ENCODE results near the gene NBEAL2.

NBEAL2 gene

DNA sequence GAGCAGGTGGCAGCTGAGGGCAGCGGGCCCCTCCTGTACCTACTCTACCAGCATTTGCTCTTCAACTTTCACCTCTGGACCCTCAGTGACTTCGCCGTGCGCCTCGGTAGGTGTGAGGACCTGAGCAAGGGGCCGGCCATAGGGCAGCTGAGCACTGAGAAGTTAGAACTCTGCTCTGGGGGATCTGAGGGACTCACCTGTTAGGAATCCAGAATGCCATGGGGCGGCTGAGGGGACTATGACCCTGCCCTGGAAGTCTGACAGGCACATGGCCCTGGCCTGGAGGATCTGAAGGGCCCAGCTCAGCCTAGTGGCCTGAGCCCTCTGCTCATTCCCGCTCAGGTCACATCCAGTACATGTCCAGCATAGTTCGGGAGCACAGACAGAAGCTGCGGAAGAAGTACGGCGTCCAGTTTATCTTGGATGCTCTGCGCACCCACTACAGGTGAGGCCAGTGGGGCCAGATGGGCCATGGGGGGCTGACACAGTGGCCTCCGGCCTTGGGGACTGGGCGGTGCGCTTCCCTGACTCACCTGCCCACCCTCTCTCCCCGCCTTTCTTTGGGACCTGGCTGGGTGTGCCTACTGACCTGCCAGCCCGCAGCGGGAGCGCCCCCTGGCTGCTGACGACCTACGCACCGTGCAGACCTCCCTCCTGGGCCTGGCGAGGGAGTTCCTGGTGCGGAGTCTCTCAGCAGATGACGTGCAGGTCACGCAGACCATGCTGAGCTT, 18.8 kb downstream of the NBEAL2 start:
- peak; percentile 54 to 61 for DNase-seq (ENCODE audit: low read depth in 1 of 2, low spot score in 1 of 2)

DNA sequence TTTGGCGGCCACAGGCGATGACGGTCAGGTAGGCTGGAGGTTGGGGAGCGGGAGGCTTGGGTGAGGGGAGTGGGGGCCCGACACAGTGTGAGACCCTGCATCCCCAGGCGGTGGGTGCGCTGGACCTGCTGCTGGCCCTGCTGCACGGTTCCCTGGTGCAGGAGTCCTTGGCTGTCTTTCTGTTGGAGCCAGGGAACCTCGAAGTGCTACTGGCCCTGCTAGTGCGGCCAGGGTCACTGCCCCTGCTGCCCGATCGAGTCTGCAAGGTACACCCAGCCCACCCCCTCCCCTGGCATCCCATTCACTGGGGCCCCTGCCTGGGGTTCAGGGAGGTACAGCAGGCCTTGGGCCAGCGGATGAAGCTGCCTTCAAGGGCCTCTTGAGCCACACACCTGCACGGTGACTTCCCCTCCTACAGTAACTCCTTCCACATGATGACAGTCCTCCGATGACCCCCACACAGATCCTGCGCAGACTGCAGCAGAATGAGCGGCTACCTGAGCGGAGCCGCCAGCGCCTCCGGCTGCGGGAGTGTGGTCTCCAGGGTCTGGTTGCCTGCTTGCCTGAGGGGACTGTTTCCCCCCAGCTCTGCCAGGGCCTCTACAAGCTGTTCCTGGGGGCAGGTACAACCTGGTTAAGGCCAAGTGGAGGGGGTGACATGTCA, 19.5 kb downstream of the NBEAL2 start:
- DNase-seq (ENCODE audit: low read depth in 1 of 2, low spot score in 1 of 2) = no peak

DNA sequence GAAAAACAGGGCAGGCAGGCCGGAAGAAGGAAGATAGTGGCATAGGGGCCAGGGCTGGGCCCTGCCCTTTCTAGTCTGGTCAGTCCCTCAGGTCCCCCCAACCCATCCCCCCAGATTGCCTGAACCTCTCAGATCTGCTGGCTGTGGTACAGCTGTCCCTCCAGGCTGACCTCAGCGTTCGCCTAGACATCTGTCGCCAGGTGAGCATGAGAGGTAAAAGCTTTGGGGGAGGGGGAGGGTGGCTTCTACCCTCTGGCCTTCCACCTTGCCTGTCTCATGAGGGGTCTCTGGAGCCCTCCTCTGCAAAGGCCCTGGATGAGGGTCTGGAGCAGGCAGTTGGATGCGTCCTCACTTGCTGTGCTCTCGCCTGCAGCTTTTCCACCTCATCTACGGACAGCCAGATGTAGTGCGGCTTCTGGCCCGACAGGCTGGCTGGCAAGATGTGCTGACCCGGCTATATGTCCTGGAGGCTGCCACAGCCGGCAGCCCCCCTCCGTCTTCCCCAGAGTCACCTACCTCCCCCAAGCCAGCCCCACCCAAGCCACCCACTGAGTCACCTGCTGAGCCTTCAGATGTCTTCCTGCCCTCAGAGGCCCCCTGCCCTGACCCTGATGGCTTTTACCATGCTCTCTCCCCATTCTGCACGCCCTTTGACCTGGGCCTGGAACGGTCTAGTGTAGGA, 20.2 kb downstream of the NBEAL2 start:
- no peak for DNase-seq (ENCODE audit: low read depth in 1 of 2, low spot score in 1 of 2)

DNA sequence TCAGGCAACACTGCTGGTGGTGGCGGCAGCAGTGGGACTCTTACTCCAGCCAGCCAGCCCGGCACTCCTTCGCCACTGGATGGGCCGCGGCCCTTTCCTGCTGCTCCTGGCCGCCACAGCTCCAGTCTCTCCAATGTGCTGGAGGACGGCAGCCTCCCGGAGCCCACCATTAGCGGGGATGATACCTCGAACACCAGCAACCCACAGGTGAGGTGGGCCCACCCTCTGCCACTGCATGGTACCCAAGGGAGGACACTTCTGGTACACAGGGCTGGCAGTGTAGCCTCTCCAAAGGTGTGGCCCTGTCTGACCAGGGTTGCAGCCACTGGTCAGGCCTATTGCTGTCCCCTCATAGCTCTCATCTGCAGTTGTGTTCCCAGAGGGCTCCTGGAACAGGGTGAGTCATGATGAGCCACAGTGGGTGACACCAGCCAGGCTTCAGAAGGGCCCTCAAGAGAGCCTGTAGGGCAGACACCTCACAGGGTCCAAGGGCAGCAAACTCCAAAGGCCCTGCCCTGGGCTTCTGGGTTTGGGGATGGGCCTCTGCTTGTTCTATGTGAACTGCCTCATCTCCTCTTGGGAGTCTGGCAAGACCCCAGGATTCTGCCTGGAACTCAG, 20.8 kb downstream of the NBEAL2 start:
- no peak for DNase-seq (ENCODE audit: low read depth in 1 of 2, low spot score in 1 of 2)

DNA sequence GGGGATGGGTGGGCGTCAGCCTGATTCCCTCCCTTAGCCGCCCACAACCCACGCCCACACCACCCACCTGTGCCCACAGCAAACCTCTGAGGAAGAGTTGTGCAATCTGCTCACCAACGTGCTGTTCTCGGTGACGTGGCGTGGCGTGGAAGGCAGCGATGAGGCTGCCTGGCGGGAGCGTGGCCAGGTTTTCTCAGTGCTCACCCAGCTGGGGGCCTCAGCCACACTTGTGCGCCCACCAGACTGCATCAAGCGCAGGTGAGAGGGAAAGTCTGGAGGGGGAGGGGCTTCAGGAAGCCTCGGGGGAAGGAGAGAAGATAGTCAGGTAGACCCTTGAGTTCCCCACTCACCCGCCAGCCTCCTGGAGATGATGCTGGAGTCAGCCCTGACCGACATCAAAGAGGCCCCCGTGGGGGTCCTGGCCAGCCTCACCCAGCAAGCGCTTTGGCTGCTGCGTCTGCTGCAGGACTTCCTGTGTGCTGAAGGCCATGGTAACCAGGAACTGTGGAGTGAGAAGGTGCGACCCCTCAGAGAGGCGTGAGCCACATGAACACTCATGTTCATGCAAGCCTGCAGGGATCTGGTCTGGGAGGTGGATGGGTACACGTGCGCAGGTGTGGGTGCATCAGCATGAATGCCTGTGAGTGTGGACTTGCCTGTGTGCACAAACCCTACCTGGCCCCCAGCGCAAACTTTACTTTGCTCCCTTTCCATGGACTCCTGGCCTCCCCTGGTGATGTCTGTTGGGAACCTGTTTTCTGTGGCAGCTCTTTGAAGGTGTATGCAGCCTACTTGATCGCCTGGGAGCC, 21.7 kb downstream of the NBEAL2 start:
- DNase-seq (ENCODE audit: low read depth in 1 of 2, low spot score in 1 of 2) = no peak

DNA sequence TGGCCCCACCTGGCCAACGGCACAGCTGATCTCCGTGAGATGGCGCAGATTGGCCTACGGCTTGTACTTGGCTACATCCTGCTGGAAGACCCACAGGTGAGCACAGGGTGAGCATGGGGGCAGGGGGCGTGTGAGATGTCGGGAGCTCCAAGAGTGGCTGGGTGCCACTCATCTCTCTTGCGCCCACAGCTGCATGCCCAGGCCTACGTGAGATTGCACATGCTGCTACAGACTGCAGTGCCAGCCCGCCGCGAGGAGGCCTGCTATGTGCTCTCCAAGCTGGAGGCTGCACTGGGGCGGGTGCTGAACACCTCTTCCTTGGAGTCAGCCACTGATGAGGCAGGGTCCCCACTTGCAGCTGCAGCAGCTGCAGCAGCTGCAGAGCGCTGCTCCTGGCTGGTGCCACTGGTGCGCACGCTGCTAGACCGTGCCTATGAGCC, 22.3 kb downstream of the NBEAL2 start:
- no peak for DNase-seq (ENCODE audit: low read depth in 1 of 2, low spot score in 1 of 2)

DNA sequence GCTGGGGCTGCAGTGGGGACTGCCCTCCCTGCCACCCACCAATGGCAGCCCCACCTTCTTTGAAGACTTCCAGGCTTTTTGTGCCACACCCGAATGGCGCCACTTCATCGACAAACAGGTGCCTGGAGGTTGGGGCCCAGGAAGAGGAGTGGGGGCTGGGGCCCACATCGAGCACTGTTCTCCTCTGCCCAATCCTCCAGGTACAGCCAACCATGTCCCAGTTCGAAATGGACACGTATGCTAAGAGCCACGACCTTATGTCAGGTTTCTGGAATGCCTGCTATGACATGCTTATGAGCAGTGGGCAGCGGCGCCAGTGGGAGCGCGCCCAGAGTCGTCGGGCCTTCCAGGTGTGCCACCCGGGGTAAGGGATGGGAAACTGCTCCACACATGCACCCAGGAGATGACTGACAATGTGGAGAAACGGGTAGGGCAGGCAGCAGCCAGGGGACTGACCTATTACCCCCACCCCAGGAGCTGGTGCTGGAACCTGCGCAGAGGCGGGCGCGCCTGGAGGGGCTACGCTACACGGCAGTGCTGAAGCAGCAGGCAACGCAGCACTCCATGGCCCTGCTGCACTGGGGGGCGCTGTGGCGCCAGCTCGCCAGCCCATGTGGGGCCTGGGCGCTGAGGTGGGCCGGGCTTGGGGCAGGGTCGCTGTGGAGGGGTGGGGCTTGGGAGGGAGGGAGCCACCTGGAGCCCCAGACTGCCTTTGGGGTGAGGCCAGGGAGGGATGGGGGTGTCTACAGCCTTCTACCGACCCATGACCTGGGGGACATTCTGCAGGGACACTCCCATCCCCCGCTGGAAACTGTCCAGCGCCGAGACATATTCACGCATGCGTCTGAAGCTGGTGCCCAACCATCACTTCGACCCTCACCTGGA, 22.9 kb downstream of the NBEAL2 start:
- DNase-seq (ENCODE audit: low read depth in 1 of 2, low spot score in 1 of 2) = no peak

DNA sequence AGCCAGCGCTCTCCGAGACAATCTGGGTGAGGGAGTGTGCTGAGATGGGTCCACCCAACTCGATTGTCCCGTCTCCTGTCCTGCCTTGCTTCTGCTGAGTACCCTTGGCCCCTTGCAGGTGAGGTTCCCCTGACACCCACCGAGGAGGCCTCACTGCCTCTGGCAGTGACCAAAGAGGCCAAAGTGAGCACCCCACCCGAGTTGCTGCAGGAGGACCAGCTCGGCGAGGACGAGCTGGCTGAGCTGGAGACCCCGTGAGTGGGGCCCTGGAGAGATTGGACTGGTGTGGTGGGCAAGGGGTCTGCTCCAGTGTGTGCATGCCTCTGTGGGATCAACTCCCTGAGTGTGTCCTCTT, 23.6 kb downstream of the NBEAL2 start:
- no peak for DNase-seq (ENCODE audit: low read depth in 1 of 2, low spot score in 1 of 2)

DNA sequence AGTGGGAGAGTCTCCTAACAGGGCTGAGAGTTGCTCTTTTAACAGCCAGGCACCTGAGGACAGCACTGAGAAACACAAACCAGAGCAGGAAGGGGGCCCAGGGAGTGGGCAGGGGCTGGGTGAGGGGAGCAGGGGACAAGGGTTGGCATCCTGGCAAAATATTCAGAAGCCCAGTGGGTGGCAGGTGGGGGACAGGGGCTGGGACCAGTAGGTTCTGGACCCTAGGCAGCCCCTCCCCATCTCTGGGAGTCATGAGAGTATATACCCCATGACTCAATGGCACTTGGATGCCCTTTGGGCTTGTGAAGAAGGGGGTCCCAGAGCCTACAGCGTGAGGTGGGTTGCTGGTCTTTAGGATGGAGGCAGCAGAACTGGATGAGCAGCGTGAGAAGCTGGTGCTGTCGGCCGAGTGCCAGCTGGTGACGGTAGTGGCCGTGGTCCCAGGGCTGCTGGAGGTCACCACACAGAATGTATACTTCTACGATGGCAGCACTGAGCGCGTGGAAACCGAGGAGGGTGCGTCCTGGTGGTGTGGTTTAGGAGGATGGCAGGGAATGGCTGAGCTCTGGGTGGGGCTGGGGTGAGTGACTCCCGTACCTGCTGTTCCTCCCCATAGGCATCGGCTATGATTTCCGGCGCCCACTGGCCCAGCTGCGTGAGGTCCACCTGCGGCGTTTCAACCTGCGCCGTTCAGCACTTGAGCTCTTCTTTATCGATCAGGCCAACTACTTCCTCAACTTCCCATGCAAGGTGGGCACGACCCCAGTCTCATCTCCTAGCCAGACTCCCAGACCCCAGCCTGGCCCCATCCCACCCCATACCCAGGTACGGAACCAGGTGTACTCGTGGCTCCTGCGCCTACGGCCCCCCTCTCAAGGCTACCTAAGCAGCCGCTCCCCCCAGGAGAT, 24.2 kb downstream of the NBEAL2 start:
- no peak for DNase-seq (ENCODE audit: low read depth in 1 of 2, low spot score in 1 of 2)

DNA sequence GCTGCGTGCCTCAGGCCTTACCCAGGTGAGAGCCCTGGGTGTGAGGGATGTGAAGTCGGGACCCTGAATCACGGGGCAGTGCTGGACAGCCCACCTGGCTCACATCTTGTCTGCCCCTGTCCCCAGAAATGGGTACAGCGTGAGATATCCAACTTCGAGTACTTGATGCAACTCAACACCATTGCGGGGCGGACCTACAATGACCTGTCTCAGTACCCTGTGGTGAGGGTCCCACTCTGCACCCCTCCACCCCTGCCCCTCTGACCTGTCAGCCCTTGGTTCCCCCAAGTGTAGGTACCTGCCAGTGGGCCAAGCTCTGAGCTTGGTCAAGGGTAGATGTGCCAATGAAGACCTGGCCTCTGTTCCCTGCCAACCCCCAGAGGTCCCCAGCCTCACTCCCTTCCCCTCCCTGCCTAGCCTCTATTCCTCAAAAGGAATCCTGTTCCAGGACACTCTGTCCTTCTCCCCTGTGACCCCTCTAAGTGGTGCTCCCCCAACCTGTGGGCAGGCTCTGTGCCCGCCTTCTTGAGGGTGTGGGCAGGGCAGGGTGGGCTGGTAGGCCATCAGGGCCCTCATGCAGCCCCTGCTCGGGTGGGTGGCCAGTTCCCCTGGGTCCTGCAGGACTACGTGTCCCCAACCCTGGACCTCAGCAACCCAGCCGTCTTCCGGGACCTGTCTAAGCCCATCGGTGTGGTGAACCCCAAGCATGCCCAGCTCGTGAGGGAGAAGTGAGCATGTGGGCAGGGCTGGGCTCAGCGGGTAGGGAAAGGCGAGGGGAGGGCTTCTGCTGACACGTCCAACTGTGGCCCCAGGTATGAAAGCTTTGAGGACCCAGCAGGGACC, 25.1 kb downstream of the NBEAL2 start:
- DNase-seq (ENCODE audit: low read depth in 1 of 2, low spot score in 1 of 2) = no peak

DNA sequence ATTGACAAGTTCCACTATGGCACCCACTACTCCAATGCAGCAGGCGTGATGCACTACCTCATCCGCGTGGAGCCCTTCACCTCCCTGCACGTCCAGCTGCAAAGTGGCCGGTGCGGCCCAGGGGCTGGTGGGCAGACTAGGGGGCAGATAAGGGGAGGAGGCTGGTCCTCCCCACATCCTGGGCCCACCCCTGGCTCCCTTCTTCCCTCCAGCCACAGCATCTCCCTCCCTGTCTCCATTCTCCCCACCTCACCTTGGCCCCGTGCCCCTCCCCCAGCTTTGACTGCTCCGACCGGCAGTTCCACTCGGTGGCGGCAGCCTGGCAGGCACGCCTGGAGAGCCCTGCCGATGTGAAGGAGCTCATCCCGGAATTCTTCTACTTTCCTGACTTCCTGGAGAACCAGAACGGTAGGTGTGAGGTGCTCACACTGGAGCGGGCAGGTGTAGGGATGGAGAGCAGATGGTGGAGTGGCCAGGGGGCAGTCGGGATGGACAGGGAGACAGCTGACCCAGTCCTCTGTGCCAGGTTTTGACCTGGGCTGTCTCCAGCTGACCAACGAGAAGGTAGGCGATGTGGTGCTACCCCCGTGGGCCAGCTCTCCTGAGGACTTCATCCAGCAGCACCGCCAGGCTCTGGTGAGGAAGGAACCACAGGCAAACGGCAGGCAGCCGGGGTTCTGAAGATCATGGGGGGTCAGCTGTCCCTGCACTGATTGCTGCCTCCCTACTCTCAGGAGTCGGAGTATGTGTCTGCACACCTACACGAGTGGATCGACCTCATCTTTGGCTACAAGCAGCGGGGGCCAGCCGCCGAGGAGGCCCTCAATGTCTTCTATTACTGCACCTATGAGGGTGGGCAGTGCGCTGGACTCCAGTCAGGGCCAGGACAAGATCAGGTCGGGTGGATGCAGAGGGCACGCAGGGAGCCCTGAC, 26.0 kb downstream of the NBEAL2 start:
- DNase-seq (ENCODE audit: low read depth in 1 of 2, low spot score in 1 of 2) = no peak

DNA sequence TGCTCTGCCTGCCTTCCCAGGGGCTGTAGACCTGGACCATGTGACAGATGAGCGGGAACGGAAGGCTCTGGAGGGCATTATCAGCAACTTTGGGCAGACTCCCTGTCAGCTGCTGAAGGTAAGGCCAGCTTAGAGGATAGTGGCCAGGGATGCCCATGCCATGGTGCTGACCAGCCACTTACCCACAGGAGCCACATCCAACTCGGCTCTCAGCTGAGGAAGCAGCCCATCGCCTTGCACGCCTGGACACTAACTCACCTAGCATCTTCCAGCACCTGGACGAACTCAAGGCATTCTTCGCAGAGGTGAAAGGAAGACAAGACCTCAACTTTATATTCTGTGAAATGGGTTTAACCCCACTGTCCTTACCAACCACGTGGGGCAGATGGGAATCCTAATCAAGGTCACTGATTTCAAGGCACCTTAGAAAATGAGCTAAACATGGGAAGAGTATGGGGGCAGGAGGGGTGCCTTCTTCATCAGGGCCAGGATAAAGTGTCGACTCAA, 26.7 kb downstream of the NBEAL2 start:
- no peak for DNase-seq (ENCODE audit: low read depth in 1 of 2, low spot score in 1 of 2)

DNA sequence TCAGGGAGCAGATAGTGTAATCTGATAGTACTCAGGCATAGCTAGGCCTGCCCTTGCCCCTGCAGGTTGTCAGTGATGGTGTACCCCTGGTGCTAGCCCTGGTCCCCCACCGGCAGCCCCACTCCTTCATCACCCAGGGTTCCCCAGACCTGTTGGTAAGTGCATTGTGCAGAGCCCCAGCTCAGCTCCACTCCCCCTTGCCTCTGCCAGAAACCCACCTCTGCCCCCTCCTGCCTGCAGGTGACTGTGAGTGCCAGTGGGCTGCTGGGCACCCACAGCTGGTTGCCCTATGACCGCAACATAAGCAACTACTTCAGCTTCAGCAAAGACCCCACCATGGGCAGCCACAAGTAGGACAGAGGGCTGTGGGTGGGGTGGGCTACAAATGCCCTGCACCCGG, 27.5 kb downstream of the NBEAL2 start:
- DNase-seq (ENCODE audit: low read depth in 1 of 2, low spot score in 1 of 2) = peak in 1 of 2 donors; percentile 3

DNA sequence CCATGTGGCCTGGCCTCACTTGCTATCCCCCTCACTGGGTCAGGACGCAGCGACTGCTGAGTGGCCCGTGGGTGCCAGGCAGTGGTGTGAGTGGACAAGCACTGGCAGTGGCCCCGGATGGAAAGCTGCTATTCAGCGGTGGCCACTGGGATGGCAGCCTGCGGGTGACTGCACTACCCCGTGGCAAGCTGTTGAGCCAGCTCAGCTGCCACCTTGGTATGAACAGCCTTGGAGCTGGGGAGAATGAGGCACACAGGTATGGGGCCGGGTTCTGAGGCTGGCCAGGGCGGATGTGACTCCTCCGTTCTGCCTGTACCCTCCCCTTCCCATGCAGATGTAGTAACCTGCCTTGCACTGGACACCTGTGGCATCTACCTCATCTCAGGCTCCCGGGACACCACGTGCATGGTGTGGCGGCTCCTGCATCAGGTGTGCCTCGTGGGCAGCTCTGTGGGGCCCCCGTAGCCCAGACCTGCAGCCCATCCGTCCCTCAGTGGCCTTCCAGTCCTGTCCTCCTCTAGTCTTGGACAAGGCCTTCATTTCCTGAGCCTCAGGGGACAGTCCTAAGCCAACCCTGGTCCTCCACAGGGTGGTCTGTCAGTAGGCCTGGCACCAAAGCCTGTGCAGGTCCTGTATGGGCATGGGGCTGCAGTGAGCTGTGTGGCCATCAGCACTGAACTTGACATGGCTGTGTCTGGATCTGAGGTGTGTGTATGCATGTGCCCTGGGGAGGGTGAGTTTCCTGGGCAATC, 28.2 kb downstream of the NBEAL2 start:
- peak in 1 of 2 donors; percentile 2 for DNase-seq (ENCODE audit: low read depth in 1 of 2, low spot score in 1 of 2)

DNA sequence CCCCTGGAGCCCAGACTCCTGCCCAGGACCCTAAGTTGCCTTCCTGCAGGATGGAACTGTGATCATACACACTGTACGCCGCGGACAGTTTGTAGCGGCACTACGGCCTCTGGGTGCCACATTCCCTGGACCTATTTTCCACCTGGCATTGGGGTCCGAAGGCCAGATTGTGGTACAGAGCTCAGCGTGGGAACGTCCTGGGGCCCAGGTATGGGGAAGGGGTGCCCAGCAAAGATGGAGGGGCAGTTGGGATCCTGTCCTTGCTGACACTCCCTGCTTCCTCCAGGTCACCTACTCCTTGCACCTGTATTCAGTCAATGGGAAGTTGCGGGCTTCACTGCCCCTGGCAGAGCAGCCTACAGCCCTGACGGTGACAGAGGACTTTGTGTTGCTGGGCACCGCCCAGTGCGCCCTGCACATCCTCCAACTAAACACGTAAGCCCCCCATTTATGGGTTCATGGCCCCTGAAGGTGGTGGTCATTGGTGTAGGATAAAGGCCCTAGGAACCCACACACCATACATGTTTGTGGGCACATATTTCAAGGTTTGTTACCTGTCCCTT, 28.8 kb downstream of the NBEAL2 start:
- DNase-seq (ENCODE audit: low read depth in 1 of 2, low spot score in 1 of 2) = no peak

DNA sequence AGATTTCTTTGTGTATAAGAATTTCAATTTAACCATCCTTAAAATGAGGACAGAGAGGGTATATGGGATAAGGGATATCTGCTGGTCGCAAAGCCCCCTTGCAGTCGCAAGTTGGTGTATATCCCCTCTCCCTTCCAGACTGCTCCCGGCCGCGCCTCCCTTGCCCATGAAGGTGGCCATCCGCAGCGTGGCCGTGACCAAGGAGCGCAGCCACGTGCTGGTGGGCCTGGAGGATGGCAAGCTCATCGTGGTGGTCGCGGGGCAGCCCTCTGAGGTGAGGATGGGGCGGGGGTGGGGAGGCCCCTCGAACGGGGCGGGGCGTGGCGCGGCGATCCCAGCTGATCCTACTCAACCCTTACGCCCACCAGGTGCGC, 29.4 kb downstream of the NBEAL2 start:
- no peak for DNase-seq (ENCODE audit: low read depth in 1 of 2, low spot score in 1 of 2)
